Stimulated activated naive CD4-positive, alpha-beta T cell (primary cell): ENCODE data around the gene TCEA2.

Experiments used
- DNase-seq, 6 experiments: peaks; one replicate each; lab custom pipeline; 2025; lab: John Stamatoyannopoulos, UW

Gene TCEA2

GRCh38 chr20:64035933-64036345 lies 27.1 kb upstream of the TCEA2 start, which contains the start of gene C20orf204:
Gene C20orf204 (plus strand): TSS chr20:64036182. CDS start chr20:64036324, 142 bp downstream.
- no peak for DNase-seq

- no peak for DNase-seq
Measured at GRCh38 chr20:64036346-64037198, 26.4 kb upstream of the TCEA2 start.

DNA sequence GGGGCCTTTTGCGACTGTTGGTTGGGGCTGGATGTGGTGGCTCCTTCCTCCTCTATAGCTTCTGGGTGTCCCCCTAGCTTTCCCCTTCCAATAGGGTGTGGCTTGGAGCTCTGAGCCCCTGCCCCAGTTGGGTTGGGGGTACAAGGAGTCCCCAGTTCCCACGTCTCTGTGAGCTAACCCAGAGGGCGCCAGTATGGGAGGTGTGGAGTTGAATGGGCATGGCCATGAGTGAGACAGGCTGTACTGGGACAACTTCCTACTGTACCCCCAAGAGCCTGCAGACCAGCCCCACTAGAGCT lies 25.9 kb upstream of the TCEA2 start:
- no peak for DNase-seq

DNA sequence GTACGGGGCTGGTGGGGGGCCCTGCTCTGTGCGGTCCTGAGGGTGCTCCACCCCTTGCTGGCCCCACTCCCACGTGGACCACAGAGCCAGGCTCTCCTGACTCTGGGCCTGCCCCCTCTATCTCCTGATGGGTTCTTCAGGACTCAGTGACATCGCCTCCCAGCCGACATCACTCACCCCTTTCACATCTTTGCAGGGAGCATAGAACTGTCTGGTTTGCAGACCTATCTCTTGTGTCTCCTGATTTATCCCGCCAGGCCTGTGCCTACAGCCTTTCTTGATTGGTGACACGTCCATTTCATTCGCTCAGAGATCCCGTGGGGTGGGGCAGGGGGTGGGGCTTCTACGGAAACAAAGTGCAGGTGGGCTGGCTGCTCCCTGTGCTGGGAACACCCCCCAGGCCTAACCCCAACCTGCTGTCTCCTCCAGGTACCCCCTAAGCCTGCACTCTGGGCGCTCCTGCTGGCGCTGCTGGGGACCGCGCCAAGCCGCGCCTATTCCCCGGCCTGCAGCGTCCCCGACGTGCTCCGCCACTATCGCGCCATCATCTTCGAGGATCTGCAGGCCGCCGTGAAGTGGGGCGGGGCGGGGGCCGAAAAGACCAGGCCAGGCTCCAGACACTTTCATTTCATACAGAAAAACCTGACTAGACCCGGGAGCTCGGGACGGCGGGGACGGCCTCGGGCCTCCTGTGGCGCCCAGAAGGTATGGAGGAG lies 25.3 kb upstream of the TCEA2 start:
- DNase-seq = peak in 2 of 6 experiments; percentile 14 to 23

- peak in 1 of 6 experiments; percentile 42 for DNase-seq
Measured at GRCh38 chr20:64038224-64038564, 24.8 kb upstream of the TCEA2 start.

DNA sequence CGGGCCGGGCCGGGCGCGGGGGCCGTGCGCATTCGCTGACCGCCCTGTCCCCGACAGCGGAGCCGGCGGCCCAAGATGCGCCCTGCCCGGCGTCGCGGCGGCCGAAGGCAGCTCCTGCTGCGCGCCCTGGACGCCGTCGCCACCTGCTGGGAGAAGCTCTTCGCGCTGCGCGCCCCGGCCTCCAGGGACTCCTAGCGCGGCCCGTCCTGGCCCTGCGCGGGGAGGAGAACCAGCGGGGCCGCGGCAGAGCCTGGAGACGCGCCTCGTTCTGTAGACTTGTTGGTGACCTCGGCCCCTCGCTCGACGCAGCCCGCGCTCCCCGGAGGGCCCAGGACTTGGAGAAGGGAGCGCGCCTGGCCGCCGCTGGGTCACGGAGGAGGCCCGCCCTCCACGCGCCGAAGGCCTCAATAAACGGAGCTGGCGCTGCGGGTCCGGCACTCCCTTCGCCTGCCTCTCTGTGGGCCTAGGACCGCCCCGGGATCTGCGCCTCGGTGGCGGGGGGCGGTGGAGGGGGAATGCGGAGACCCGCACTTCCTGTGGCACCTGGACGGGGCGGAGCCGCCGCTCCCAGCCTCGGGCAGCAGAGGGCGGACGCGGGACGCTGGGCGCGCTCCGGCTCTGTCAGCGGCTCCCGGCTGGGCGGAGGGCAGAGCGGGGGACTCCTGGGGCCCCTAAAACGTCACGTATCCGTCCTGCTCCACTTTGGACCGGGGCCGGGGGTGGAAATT lies 24.3 kb upstream of the TCEA2 start:
- peak; percentile 47 to 77 (median 68) for DNase-seq

DNA sequence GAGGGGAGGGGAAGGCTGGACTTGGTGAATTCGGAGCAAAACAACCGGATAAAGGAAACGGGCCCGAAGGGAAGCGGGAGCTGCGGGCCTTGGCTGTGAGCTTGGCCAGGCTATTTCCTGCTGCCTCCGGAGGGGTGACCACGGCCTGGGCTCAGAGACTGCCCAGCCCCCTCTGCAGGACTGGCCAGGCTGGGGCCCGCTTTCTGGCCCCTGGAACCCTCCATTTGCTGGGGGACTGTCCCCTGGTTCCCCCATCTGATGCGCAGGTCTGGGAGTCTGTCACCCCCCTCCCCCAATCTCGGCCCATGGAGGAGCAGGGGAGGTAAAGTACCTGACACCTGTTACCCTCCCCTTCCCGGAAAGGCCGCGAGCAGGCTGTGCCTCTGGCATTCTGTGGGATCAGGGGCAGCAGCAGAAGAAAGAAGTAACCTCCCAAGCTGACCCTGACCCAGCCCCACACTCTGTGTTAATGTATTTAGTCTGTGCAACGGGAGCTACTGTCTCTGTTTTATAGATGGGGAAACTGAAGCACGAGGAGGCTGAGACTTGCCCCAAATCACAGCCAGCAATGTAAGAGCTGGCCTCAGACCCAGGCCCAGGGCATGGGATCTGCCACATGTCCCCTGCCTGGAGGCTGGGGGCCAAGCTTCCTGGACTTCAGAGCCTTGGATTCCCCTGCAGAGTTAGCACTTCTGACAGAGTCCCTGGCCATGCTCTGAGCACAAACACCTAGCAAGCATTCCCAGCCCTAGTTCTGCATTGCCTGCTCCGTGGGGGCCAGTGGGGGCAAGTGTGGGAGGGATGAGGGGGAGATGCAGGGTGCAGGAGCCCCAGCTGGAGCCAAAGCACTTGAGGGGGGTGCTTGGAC lies 23.5 kb upstream of the TCEA2 start:
- no peak for DNase-seq

GRCh38 chr20:64040231-64041039 lies 22.6 kb upstream of the TCEA2 start:
- no peak for DNase-seq

DNA sequence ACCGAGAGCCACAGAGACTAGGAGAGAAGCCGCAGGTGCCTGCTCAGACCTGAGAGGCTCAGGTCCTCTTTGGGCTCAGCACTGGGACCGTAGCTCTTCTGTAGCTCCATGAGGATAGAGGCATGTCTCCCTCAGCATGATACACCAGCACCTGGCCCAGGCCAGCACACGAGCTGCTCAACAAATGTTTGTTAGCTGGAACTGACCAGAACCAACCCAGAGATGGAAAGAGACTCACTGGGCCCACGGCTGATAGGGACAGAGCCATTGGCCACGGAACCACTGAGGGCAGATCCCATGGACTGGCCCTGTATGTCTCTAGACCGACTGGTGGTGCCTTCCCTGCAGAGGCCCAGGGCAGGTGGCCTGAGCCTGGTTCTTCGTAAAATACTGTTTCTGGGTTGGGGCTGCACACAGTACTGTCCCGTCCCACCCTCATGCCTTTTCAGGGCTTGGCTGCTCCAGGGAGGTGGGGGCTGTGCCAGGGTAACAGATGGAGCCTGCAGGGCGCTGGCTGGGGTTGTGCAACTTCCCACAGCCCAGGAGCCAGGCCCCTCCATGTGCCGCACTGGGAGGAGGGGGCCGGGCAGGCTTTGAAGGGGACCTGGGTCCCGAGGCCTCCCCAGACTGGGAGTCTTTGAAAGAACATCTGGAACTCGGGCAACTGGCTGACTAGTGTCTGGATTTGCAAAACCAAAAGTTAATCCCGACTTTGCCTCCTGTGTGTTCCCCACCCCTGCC lies 21.8 kb upstream of the TCEA2 start:
- no peak for DNase-seq

GRCh38 chr20:64041781-64042053 lies 21.3 kb upstream of the TCEA2 start:
- DNase-seq = no peak

GRCh38 chr20:64042054-64042781 lies 20.8 kb upstream of the TCEA2 start:
- peak in 1 of 6 experiments; percentile 40 for DNase-seq

DNA sequence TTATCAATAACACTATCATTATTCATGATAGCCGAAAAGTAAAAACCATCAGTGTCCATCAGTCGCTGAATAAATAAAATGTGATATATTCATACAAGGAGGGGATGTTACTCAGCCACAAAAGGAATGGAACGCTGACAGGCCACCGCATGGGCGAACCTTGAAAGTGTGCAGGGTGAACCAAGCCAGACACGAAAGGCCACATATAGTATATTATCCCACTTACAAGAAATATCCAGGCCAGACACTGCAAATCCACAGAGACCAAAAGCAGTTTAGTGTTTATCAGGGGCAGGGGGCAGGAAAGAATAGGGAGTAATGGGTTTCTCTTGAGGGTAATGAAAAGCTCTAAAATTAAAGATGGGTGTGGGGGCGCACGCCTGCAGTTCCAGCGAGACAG lies 19.2 kb upstream of the TCEA2 start:
- DNase-seq = no peak

GRCh38 chr20:64044484-64045247 lies 18.3 kb upstream of the TCEA2 start:
- no peak for DNase-seq

DNA sequence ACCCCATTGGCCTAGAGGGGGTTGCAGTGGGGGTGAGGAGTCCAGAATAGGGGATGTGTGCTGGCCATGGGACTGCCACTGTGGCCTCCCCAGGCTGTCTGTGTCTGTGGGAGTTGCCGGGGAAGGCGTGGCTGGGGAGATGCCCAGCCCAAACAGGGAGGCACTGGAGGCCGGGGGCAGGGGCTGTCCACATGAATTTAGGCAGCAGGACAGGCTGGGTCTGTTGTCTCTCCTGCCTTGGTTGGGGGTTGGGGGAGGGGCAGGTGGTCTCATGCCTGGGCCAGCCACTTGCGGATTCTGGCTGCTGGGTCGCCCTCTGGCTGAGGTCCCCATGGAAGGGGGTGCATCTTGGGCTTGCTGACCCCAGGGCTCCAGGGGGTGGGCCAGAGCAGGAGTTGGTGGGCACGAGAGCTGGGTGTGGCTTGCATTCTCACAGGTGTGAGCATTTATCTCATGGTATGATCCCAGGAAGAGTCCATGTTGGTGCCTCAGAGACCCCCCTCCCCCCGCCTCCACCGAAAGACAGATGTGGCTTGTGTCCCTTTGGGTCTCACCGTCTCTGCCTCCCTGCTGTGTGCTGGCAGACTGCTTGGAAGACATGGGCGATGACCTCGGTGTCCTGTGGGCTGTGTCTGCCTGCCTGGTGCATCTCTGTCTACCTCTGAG lies 17.5 kb upstream of the TCEA2 start:
- no peak for DNase-seq

- DNase-seq = no peak
Measured at GRCh38 chr20:64047046-64047389, 16.0 kb upstream of the TCEA2 start.

DNA sequence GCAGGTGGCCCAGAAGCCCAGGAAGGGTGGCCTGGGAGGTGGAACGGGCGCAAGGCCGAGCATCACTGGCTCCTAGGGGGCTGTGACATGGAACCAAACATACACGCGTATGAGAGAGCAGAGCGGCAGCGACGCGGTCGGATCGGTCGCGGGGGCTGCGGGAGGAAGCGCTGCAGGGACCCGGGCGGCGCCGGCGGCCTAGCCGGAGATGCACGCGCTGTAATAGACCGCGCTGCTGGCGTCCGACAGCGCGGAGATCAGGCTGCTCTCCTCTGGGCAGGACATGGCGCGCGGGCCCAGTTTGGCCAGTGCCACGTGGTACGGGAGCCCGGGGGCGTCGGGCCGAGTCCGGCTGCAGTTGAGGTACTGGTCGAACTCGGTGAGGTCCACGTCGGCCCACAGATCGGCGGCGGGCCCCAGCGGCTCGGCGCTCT lies 15.0 kb upstream of the TCEA2 start:
- no peak for DNase-seq

DNA sequence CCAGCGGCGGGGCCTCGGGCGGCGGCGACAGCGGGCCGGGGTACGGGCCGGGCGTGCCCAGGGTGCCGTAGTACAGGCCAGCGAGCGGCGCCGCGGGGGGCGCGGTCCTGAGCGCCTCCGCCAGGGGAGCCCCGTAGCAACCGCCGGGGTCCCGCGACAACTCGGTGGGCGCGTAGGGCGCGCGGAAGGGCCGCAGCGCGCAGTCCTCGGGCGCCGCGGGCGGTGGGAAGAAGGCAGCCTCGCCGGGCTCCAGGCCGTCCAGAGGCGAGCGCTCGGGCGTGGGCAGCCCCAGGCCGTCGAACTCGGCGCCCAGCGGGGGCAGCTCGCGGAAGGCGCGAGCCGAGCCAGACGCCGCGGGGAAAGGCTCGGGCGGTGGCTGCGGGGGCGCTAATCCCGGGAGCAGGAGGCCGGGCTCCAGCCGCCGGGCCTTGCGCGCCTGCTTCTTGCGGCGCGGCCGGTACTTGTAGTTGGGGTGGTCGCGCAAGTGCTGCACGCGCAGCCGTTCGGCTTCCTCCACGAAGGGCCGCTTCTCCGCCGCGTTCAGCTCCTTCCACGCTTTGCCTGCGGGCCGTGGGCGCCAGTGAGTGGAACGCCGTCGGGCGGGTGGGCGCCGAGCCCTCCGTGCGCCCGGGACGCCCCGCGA lies 14.5 kb upstream of the TCEA2 start:
- no peak for DNase-seq
